ENCODE data around the gene CLTA.
"Not testable (repeated sequence)": the region's sequence is repeated elsewhere in the genome, so short reads cannot be mapped to it uniquely, and the experiment has no call there.

The CLTA gene

GRCh38 chr9:36218411-36218901, 27.7 kb downstream of the CLTA start:
- Mint-ChIP-seq H3K27ac (peak overlapping the region in 1 of 3 experiments; percentile 4), H3K4me3 (no peak overlapping the region), H3K27me3 (ENCODE audit: low read depth) (no peaks in the 10 kb centered on the region), H3K4me1 (peaks cover 8% of the 10 kb centered on the region), H3K9me3 (peaks cover 10% of the 10 kb centered on the region), H3K36me3 (ENCODE audit: low read depth) (peaks cover 75% of the 10 kb centered on the region)
- TF ChIP-seq CTCF (IDR thresholded peaks at IDR 0.05; ENCODE audit: unreplicated experiment in 3 of 3) = no peak

- no peak overlapping the region for H3K27ac Mint-ChIP-seq
These were observed 30.9 kb downstream of the CLTA start for GRCh38 chr9:36221667-36222066.

GRCh38 chr9:36222449-36222848, 31.7 kb downstream of the CLTA start:
- peaks cover 11% of the 10 kb centered on the region for H3K9me3 Mint-ChIP-seq
- H3K27ac Mint-ChIP-seq = no peak overlapping the region
- H3K36me3 Mint-ChIP-seq (ENCODE audit: low read depth) = peaks cover 88% of the 10 kb centered on the region

More at GRCh38 chr9:36221667-36222066, 30.9 kb downstream of the CLTA start:
- H3K27me3 Mint-ChIP-seq (ENCODE audit: low read depth) = no peaks in the 10 kb centered on the region
- H3K4me3 Mint-ChIP-seq = no peak overlapping the region
- H3K36me3 Mint-ChIP-seq (ENCODE audit: low read depth) = peaks cover 86% of the 10 kb centered on the region
- no peak for TF ChIP-seq CTCF (IDR thresholded peaks at IDR 0.05; ENCODE audit: unreplicated experiment in 3 of 3)
- no peaks in the 10 kb centered on the region for H3K4me1 Mint-ChIP-seq
- H3K9me3 Mint-ChIP-seq = peaks cover 11% of the 10 kb centered on the region

GRCh38 chr9:36237230-36237629, 46.5 kb downstream of the CLTA start:
- Mint-ChIP-seq H3K27me3 (ENCODE audit: low read depth) (no peaks in the 10 kb centered on the region), H3K36me3 (ENCODE audit: low read depth) (peaks cover 73% of the 10 kb centered on the region), H3K4me3 (no peak overlapping the region), H3K9me3 (no peaks in the 10 kb centered on the region), H3K27ac (no peak overlapping the region), H3K4me1 (no peaks in the 10 kb centered on the region)
- TF ChIP-seq CTCF (IDR thresholded peaks at IDR 0.05; ENCODE audit: unreplicated experiment in 3 of 3) = no peak

More at GRCh38 chr9:36222449-36222848, 31.7 kb downstream of the CLTA start:
- Mint-ChIP-seq H3K4me1 (no peaks in the 10 kb centered on the region), H3K4me3 (no peak overlapping the region), H3K27me3 (ENCODE audit: low read depth) (no peaks in the 10 kb centered on the region)
- TF ChIP-seq CTCF (IDR thresholded peaks at IDR 0.05; ENCODE audit: unreplicated experiment in 3 of 3) = no peak

GRCh38 chr9:36239205-36239604, 48.5 kb downstream of the CLTA start:
- not testable (repeated sequence) for H3K9me3 Mint-ChIP-seq; H3K27me3 Mint-ChIP-seq (ENCODE audit: low read depth); H3K4me1 Mint-ChIP-seq; H3K27ac Mint-ChIP-seq; H3K4me3 Mint-ChIP-seq
- H3K36me3 Mint-ChIP-seq (ENCODE audit: low read depth) = peaks cover 69% of the 10 kb centered on the region

GRCh38 chr9:36239675-36240074, 49.0 kb downstream of the CLTA start:
- H3K9me3 Mint-ChIP-seq; H3K4me1 Mint-ChIP-seq; H3K27ac Mint-ChIP-seq; H3K4me3 Mint-ChIP-seq; H3K27me3 Mint-ChIP-seq (ENCODE audit: low read depth): not testable (repeated sequence)
- H3K36me3 Mint-ChIP-seq (ENCODE audit: low read depth) = peaks cover 68% of the 10 kb centered on the region

- no peaks in the 10 kb centered on the region for H3K27me3 Mint-ChIP-seq (ENCODE audit: low read depth)
- H3K36me3 Mint-ChIP-seq (ENCODE audit: low read depth) = peaks cover 44% of the 10 kb centered on the region
- H3K4me1 Mint-ChIP-seq = peaks cover 1% of the 10 kb centered on the region
- no peak for TF ChIP-seq CTCF (IDR thresholded peaks at IDR 0.05; ENCODE audit: unreplicated experiment in 3 of 3)
- no peak overlapping the region for H3K4me3 Mint-ChIP-seq
- no peak overlapping the region for H3K27ac Mint-ChIP-seq
- no peaks in the 10 kb centered on the region for H3K9me3 Mint-ChIP-seq
These were observed 55.2 kb downstream of the CLTA start for GRCh38 chr9:36245906-36246305.

Measured in nephron (organoid).